Epithelial cell of esophagus (primary cell): ENCODE results near the gene TSEN54.
"Not testable (repeated sequence)": the region's sequence is repeated elsewhere in the genome, so short reads cannot be mapped to it uniquely, and the experiment has no call there.

ENCODE experiments used
- DNase-seq: peaks from one replicate; pipeline ENCODE4 v3.0.0; 2010; ENCODE audit warnings: low read depth
- H3K4me3 ChIP-seq: 2 replicates; pipeline ENCODE4 v1.5.1; 2011; ENCODE audit warnings: mild to moderate bottlenecking, low read length, control low read depth
- TF ChIP-seq, protein P1 (sequence below): IDR thresholded peaks from 2 replicates; pipeline ENCODE4 v1.5.1; 2011; ENCODE audit warnings: low read depth, mild to moderate bottlenecking, low read length, control low read depth, inconsistent platforms; ENCODE audit not compliant: insufficient read depth; ENCODE audit errors: missing control alignments

The TSEN54 gene

DNA sequence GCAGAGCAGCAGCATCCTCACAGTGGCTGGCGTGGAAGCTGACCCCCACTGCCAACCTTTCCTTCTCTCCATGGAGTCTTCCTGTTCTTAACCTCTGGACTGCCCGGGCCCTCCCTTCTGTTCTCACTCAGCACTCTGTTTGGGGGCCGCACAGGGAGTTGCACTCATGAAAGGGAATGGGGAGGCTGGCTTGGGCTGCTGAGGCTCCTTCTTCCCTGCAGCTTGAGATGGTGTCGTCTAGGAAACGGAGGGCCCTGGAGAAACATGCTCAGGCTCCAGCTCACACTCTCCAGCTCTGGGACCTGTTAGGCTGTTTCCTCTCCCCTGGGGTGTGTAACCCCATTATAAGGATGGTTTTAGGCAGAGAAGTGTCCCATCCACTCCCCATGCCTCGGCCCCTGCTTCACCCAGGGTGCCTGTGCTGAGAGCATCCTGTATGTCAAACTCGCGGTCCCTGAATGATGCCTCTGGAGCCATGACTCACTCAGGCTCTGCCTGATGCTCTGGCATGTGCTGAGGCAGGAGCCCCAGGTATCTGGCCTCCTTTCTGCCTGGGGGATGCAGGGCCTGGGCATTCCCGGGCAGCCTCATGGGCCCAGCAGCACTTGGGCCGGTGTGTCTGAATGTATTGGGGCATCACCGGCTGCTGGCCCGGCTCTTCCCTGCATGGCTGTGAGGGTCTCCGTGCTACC, 41.0 kb upstream of the TSEN54 start:
- H3K4me3 ChIP-seq = no peak overlapping the region
- DNase-seq = peak; percentile 32
- TF ChIP-seq, protein P1, sequence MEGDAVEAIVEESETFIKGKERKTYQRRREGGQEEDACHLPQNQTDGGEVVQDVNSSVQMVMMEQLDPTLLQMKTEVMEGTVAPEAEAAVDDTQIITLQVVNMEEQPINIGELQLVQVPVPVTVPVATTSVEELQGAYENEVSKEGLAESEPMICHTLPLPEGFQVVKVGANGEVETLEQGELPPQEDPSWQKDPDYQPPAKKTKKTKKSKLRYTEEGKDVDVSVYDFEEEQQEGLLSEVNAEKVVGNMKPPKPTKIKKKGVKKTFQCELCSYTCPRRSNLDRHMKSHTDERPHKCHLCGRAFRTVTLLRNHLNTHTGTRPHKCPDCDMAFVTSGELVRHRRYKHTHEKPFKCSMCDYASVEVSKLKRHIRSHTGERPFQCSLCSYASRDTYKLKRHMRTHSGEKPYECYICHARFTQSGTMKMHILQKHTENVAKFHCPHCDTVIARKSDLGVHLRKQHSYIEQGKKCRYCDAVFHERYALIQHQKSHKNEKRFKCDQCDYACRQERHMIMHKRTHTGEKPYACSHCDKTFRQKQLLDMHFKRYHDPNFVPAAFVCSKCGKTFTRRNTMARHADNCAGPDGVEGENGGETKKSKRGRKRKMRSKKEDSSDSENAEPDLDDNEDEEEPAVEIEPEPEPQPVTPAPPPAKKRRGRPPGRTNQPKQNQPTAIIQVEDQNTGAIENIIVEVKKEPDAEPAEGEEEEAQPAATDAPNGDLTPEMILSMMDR = no peak

- TF ChIP-seq, protein P1 = no peak
- DNase-seq = no peak
- no peak overlapping the region for H3K4me3 ChIP-seq
These were observed 40.5 kb upstream of the TSEN54 start for GRCh38 chr17:75475851-75476250.

DNA sequence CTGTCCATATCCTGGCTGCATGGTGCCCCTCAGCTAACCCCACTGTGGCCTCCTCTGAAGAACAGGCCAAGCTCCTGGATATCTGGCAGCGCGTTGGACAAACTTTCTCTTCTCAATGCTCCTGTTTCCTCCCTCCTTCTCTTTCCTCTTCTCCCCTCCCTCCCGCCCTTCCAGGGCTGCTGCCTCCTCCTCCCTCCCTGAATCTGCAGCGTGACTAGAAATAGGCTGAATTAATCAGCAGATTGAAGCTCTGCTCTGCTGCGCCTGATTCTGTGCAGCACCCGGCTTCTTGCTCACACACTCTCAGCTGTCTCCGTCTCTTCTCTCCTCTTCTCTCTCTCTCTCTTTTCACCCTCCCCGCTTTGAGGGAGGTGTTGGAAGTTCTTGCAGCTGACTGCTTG, 40.1 kb upstream of the TSEN54 start:
- H3K4me3 ChIP-seq = no peak overlapping the region
- TF ChIP-seq, protein P1 = no peak
- no peak for DNase-seq

DNA sequence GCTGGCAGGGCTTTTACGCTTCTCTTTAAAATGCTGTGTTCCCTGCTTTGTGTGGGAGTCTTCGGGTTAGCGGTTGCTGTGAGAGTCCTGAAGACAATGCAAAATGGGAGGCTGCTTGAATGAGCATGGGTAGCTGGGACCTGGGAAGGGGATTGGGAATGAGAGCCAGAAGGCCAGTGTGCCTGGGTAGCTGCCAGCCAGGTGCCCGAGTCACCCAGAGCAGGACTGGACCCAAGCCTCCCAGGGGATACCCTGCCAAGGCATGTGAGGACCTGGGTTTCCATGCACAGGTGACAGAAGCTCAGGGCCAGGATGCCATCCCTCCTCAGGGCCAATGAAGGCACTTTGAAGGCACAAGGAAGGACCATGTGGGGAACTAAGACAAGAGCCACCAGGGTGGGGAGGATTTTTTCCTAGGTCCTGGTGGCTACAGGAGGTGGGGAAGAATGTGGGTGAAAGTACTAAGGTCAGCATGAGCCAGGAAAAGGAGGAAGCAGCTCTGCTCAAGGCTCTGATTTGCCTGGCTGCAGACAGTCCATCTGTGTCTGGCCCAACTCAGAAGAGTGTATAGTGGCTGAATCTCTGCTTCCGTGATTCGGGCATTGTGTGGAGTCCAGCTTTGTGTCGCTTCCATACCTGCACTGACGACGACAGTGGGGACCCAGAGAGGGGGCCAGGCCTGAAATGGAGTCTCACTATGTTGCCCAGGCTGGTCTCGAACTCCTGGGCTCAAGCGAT, 39.4 kb upstream of the TSEN54 start:
- DNase-seq = no peak
- H3K4me3 ChIP-seq = no peak overlapping the region
- TF ChIP-seq, protein P1 = no peak

DNA sequence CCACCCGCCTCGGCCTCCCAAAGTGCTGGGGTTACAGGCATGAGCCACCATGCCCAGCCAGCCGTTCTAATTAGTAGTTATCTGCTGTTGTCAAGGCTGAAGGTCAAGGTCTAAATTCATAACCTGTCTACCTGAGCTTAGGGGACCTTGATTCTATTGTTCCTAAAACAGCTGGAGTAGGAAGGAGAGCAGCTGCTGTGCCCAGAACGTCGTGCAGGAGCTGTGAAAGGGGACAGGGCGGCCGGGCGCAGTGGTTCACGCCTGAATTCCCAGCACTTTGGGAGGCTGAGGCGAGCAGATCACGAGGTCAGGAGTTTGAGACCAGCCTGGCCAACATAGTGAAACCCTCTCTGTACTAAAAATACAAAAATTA, 38.9 kb upstream of the TSEN54 start:
- DNase-seq, H3K4me3 ChIP-seq: not testable (repeated sequence)

DNA sequence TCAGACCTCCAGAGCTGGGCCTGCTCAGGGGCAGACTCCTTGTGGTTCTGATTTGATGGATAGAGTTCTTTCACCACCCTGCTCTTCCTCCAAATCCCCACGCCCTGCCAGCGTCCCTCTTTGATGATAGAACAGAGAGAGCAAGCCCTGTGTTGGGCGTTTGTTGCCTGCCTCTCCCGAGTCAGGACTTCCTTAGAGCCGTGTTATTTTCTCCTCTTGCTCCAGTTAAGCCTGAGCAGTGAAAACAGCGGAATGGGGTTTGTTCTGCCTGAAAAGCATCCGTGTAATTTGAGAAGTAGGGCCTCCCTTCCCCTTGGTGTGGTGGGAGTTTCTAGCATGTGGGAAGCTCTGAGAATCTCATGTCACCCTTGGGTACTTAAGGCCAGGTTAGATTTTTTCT, 37.8 kb upstream of the TSEN54 start:
- TF ChIP-seq, protein P1 = no peak
- H3K4me3 ChIP-seq = no peak overlapping the region
- no peak for DNase-seq

DNA sequence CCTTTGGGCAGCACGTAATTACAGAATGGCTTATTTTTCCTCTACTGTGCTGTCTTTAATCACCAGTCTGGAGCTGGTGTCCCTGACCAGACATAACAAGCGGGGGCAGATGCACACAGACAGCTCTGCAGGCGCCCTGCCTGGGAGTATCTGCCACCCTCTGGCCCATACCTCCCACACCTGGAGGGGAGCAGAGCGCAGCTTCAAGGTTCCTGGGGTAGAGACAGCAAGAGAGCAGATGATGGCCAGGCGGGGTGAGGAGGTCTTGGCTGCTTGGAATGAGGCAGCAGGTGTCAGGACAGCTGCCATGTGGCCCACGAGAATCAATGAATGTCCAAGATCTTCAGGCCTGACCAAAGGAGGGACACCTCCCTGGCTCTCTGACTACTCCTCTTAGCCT, 36.0 kb upstream of the TSEN54 start:
- H3K4me3 ChIP-seq = no peak overlapping the region
- TF ChIP-seq, protein P1 = no peak
- DNase-seq = no peak
